Measurements from ENCODE around the gene GVQW3.

Gene GVQW3

DNA sequence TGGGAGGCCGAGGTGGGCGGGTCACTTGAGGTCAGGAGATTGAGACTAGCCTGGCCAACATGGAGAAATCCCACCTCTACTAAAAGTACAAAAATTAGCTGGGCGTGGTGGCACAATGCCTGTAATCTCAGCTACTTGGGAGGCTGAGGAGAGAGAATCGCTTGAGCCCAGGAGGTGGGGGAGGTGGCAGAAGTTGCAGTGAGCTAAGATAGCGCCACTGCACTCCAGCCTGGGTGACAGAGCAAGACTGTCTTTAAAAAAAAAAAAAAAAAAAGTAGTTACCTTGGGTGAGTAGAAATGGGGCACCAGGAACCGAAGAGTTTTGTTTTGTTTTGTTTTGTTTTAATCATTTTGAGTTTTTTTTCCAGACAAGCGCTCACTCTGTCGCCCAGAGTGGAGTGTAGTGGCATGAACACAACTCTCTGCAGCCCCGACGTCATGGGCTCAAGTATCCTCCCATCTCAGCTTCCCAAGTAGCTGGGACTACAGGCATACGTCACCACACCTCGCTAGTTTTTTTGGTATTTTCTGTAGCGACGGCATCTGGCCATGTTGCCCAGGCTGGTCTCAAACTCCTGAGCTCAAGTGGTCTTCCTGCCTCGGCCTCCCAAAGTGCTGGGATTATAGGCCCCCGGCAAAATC lies 16.0 kb upstream of the GVQW3 start:
- no peak overlapping the region for H3K4me3 ChIP-seq (ENCODE audit: low read depth, low read length)
- TF ChIP-seq, protein P1, sequence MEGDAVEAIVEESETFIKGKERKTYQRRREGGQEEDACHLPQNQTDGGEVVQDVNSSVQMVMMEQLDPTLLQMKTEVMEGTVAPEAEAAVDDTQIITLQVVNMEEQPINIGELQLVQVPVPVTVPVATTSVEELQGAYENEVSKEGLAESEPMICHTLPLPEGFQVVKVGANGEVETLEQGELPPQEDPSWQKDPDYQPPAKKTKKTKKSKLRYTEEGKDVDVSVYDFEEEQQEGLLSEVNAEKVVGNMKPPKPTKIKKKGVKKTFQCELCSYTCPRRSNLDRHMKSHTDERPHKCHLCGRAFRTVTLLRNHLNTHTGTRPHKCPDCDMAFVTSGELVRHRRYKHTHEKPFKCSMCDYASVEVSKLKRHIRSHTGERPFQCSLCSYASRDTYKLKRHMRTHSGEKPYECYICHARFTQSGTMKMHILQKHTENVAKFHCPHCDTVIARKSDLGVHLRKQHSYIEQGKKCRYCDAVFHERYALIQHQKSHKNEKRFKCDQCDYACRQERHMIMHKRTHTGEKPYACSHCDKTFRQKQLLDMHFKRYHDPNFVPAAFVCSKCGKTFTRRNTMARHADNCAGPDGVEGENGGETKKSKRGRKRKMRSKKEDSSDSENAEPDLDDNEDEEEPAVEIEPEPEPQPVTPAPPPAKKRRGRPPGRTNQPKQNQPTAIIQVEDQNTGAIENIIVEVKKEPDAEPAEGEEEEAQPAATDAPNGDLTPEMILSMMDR (IDR thresholded peaks at IDR 0.05; ENCODE audit: borderline replicate concordance, insufficient read depth, low read depth, low read length): no peak

DNA sequence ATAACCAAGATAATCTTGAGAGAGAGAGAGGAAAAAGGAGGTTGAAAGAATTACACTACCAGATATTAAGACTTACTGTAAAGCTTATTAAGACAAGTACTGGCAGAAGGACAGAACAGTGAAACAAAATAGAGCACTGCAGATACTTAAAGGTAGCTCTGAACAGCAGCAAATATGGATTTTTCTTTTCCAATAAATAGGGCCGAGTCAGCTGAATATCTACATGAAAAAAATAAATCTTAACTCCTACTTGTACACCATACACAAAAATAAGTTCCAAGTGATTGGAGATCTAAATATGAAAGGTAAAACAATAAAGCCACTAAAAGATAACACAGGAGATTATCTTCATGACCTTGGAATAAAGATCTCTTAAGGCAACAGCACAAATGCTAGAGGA lies 12.6 kb upstream of the GVQW3 start:
- H3K4me3 ChIP-seq (ENCODE audit: low read depth, low read length): no peak overlapping the region
- TF ChIP-seq, protein P1 (IDR thresholded peaks at IDR 0.05; ENCODE audit: borderline replicate concordance, insufficient read depth, low read depth, low read length): no peak

DNA sequence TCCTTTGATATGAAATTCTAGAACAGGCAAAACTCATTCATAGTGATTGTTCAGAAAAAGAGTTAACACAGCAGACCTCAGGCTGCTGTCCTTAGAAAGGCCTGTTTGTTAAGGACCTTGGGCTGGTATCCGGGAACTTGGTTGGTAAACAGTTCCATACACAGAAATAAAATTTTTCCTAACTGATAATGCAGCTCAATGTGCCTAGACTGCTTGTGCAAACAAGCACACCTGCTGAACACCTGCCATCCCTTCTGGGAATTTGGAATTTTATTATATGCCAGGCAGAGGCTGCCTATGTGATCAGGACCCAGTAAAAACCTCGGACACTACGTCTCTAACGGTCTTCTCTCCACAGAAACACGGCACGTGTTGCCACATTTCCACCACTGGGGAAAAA lies 11.7 kb upstream of the GVQW3 start:
- TF ChIP-seq, protein P1 (IDR thresholded peaks at IDR 0.05; ENCODE audit: borderline replicate concordance, insufficient read depth, low read depth, low read length): no peak
- H3K4me3 ChIP-seq (ENCODE audit: low read depth, low read length): no peak overlapping the region

DNA sequence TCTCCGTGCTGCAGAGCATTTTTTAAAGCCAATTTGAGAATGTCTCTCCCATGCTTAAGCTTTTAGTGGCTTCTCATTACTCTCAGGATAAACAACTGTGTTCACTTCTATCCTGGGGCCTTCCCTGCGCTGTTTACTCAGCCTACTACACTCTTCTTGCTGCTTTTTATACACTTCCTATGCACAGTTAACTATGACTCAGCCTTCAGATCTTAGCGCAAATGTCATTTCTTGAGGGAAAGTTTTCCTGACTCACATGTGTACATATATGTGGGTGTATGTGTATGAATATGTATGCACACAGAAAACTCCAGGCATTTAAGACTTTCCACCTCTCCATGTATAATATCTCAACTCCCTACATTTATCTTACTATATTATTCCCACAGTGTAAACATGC lies 10.0 kb upstream of the GVQW3 start:
- H3K4me3 ChIP-seq (ENCODE audit: low read depth, low read length): no peak overlapping the region
- TF ChIP-seq, protein P1 (IDR thresholded peaks at IDR 0.05; ENCODE audit: borderline replicate concordance, insufficient read depth, low read depth, low read length): no peak

DNA sequence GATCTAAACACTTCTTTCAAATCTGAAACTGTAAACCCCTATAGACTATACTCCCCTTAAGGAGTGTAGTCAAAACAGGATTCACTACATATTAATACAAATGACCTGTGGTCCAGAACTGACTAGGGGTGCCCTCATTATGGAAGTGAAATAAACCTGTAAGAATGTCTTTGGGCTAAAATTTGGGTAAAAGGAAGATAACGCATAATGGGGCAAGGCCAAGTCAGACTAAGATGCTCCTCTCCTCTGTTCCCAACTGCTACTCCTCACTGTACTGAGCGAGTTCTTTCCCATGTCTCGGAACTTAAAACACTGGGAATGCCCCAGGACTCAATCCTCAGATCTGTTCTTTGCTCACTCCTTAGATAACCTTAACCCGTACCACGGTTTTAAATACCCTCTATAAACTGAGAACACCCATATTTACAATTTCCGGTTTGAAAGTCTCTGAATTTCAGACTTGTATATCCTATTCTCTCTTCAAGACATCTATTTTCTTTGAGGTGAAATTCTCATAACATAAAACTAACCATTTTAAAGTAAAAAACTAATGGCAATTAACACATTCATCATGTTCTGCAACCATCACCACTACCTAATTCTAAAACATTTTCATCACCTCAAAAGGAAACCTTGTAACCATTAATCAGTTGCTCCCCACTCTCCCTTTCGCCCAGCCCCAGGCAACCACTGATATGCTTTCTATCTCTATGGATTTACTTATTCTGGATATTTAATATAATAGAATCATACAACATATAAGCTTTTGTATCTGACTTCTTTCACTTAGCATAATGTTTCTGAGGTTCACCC lies 4.2 kb upstream of the GVQW3 start:
- TF ChIP-seq, protein P1 (IDR thresholded peaks at IDR 0.05; ENCODE audit: borderline replicate concordance, insufficient read depth, low read depth, low read length): no peak
- no peak overlapping the region for H3K4me3 ChIP-seq (ENCODE audit: low read depth, low read length)

DNA sequence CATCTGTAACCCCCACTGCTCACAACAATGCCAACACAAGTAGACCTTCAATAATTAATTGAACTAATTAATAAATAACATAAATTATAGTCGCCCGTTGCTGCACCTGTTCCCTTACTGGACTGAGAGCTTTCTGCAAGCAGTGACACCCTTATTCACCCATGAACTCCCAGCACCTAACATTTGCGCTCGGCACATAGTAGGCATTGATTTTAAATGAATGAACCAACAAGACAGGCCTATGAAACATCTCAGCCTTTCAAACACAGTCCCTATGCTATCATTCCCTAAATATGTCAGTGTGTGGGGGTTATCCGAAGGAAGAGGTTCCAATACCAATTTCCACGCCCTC lies 1.3 kb upstream of the GVQW3 start:
- H3K4me3 ChIP-seq (ENCODE audit: low read depth, low read length): peak overlapping the region; percentile 64
- TF ChIP-seq, protein P1 (IDR thresholded peaks at IDR 0.05; ENCODE audit: borderline replicate concordance, insufficient read depth, low read depth, low read length): no peak
